Astrocyte (in vitro differentiated cells and primary cell): ENCODE results near the gene TFRC. TPM values are rescaled to one million over a fixed set of nuclear protein-coding genes. Genes with fewer than 3 reads are reported as not detected.

Experiments used
- DNase-seq: peaks from one replicate; pipeline ENCODE4 v3.0.0-alpha.2; 2010; ENCODE audit warnings: low read depth
- FAIRE-seq: peaks from 2 replicates; lab custom pipeline; 2011; peaks lifted over from hg19 to GRCh38; lab: Jason Lieb, UNC
- H2AFZ ChIP-seq: 2 replicates; pipeline ENCODE4 v1.6.0; 2012; ENCODE audit warnings: low read depth, low read length, inconsistent platforms
- H3K27ac ChIP-seq: 2 replicates; pipeline ENCODE4 v1.5.1; 2011; ENCODE audit warnings: low read depth, low read length, inconsistent platforms
- H3K27me3 ChIP-seq: 2 replicates; pipeline ENCODE4 v1.6.0; 2011; ENCODE audit warnings: low read length, inconsistent platforms; ENCODE audit not compliant: insufficient read depth
- H3K36me3 ChIP-seq: 2 replicates; pipeline ENCODE4 v1.5.1; 2011; ENCODE audit warnings: low read length, inconsistent platforms; ENCODE audit not compliant: insufficient read depth
- H3K4me1 ChIP-seq: 2 replicates; pipeline ENCODE4 v1.5.1; 2011; ENCODE audit warnings: low read length, inconsistent platforms; ENCODE audit not compliant: insufficient read depth
- H3K4me2 ChIP-seq: 2 replicates; pipeline ENCODE4 v1.6.0; 2012; ENCODE audit warnings: low read length, inconsistent platforms
- H3K4me3 ChIP-seq: 2 replicates; pipeline ENCODE4 v1.5.1; 2011; ENCODE audit warnings: low read depth, mild to moderate bottlenecking, low read length, inconsistent platforms; ENCODE audit not compliant: insufficient read depth
- H3K79me2 ChIP-seq: 2 replicates; pipeline ENCODE4 v1.6.0; 2012; ENCODE audit warnings: mild to moderate bottlenecking, low read length, inconsistent platforms; ENCODE audit not compliant: insufficient read depth
- H3K9ac ChIP-seq: 2 replicates; pipeline ENCODE4 v1.6.0; 2012; ENCODE audit warnings: mild to moderate bottlenecking, low read length, inconsistent platforms
- H3K9me3 ChIP-seq: 2 replicates; pipeline ENCODE4 v1.5.1; 2012; ENCODE audit warnings: low read depth, mild to moderate bottlenecking, low read length, inconsistent platforms; ENCODE audit not compliant: insufficient read depth
- H4K20me1 ChIP-seq: 2 replicates; pipeline ENCODE4 v1.6.0; 2012; ENCODE audit warnings: low read length, inconsistent platforms; ENCODE audit not compliant: insufficient read depth
- H3K27ac Mint-ChIP-seq: one replicate; pipeline ENCODE4 v1.8.0; 2021; ENCODE audit warnings: mild to moderate bottlenecking, mixed read lengths; ENCODE audit not compliant: unreplicated experiment
- H3K27me3 Mint-ChIP-seq: one replicate; pipeline ENCODE4 v1.8.0; 2021; ENCODE audit warnings: low read depth, mixed read lengths; ENCODE audit not compliant: unreplicated experiment
- H3K36me3 Mint-ChIP-seq: one replicate; pipeline ENCODE4 v1.8.0; 2021; ENCODE audit warnings: low read depth, mixed read lengths; ENCODE audit not compliant: unreplicated experiment
- H3K4me1 Mint-ChIP-seq: one replicate; pipeline ENCODE4 v1.8.0; 2021; ENCODE audit warnings: low read depth, mixed read lengths; ENCODE audit not compliant: unreplicated experiment
- H3K4me3 Mint-ChIP-seq: one replicate; pipeline ENCODE4 v1.8.0; 2021; ENCODE audit warnings: mild to moderate bottlenecking, moderate library complexity, mixed read lengths; ENCODE audit not compliant: unreplicated experiment
- H3K9me3 Mint-ChIP-seq: one replicate; pipeline ENCODE4 v1.8.0; 2021; ENCODE audit warnings: mild to moderate bottlenecking, mixed read lengths; ENCODE audit not compliant: unreplicated experiment
- EZH2 ChIP-seq: IDR thresholded peaks from 2 replicates; pipeline ENCODE4 v1.6.1; 2012; ENCODE audit warnings: mild to moderate bottlenecking, low read length, inconsistent platforms; ENCODE audit not compliant: insufficient read depth
- total RNA-seq: library from RNA; stranded (reverse); gene quantifications from 2 replicates; pipeline ENCODE4 v1.2.1, GENCODE V29; 2021
- TF ChIP-seq, protein P1 (sequence below): IDR thresholded peaks from 2 replicates; pipeline ENCODE4 v1.5.1; 2011; ENCODE audit warnings: low read depth, mild to moderate bottlenecking, inconsistent platforms, low read length, moderate library complexity; ENCODE audit not compliant: insufficient read depth

The TFRC gene
- total RNA-seq, 1 donor from 2014 or later, result 98.4 TPM

DNA sequence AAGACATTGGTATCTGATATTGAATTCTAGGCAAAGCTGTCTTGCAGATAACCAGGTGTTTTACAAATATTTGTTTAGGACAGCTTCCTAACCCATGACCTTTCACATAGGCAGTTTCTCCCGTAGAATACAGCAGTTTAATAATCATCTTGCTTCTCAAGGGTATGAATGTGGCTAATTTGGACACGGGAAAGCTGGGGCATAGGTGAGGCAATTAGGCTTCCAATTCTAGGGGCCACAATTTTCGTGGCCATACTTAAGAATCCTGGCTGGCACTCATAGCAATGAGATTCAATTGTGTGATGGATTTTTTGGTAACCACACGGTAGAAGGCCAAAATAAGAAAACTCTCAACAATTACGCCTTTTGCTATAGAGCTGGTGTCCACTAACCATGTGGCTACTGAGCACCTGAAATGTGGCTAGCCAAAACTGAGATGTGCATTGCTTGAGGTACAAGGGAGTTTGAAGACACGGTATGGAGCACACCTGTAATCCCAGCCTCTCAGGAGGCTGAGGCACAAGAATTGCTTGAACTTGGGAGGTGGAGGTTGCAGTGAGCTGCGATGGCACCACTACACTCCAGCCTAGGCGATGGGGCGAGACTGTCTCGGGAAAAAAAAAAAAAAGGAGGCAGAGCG is 34.4 kb downstream of the TFRC start:
- no peak for FAIRE-seq
- no peaks in the 10 kb centered on the region for H3K4me1 ChIP-seq
- Mint-ChIP-seq H3K9me3 (peaks cover 5% of the 10 kb centered on the region), H3K36me3 (peaks cover 20% of the 10 kb centered on the region), H3K27ac (no peak overlapping the region), H3K4me3 (no peak overlapping the region), H3K27me3 (no peaks in the 10 kb centered on the region), H3K4me1 (no peaks in the 10 kb centered on the region)
- no peak overlapping the region for H3K9ac ChIP-seq
- H4K20me1 ChIP-seq, result no peaks in the 10 kb centered on the region
- H3K27ac ChIP-seq, result no peak overlapping the region
- no peaks in the 10 kb centered on the region for H3K27me3 ChIP-seq
- H2AFZ ChIP-seq, result no peak overlapping the region
- no peaks in the 10 kb centered on the region for H3K79me2 ChIP-seq
- H3K4me2 ChIP-seq, result no peak overlapping the region
- no peaks in the 10 kb centered on the region for H3K9me3 ChIP-seq
- no peak for DNase-seq
- TF ChIP-seq, protein P1, sequence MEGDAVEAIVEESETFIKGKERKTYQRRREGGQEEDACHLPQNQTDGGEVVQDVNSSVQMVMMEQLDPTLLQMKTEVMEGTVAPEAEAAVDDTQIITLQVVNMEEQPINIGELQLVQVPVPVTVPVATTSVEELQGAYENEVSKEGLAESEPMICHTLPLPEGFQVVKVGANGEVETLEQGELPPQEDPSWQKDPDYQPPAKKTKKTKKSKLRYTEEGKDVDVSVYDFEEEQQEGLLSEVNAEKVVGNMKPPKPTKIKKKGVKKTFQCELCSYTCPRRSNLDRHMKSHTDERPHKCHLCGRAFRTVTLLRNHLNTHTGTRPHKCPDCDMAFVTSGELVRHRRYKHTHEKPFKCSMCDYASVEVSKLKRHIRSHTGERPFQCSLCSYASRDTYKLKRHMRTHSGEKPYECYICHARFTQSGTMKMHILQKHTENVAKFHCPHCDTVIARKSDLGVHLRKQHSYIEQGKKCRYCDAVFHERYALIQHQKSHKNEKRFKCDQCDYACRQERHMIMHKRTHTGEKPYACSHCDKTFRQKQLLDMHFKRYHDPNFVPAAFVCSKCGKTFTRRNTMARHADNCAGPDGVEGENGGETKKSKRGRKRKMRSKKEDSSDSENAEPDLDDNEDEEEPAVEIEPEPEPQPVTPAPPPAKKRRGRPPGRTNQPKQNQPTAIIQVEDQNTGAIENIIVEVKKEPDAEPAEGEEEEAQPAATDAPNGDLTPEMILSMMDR, result no peak
- no peak for TF ChIP-seq EZH2
- no peak overlapping the region for H3K4me3 ChIP-seq
- H3K36me3 ChIP-seq, result peaks cover 18% of the 10 kb centered on the region

DNA sequence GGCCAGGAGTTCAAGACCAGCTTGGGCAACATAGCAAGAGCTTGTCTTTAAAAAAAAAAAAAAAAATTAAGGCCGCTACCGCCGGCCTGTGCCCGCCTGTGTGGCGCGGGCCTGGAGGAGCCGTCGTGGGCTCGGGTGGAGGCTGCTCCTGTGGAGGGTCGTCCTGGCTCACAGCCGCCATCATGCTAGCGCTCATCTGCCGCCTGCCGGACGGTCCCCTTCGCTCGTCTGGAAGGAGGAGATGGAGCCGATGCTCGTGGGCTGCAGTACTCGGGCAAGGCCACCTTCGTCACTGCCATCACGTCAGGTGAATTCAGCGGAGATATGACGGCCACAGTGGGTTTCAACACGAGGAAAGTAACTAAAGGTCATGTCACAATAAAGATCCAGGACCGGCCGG is 37.4 kb downstream of the TFRC start:
- Histone ChIP-seq H3K9me3 (no peaks in the 10 kb centered on the region), H4K20me1 (no peaks in the 10 kb centered on the region), H3K27me3 (no peaks in the 10 kb centered on the region), H3K36me3 (peaks cover 10% of the 10 kb centered on the region), H3K9ac (no peak overlapping the region), H2AFZ (no peak overlapping the region), H3K27ac (no peak overlapping the region), H3K4me2 (no peak overlapping the region), H3K4me3 (no peak overlapping the region), H3K79me2 (no peaks in the 10 kb centered on the region), H3K4me1 (no peaks in the 10 kb centered on the region)
- Mint-ChIP-seq H3K9me3 (peaks cover 14% of the 10 kb centered on the region), H3K27me3 (no peaks in the 10 kb centered on the region), H3K27ac (no peak overlapping the region), H3K36me3 (peaks cover 9% of the 10 kb centered on the region), H3K4me1 (no peaks in the 10 kb centered on the region), H3K4me3 (no peak overlapping the region)
- TF ChIP-seq, protein P1, result no peak
- no peak for TF ChIP-seq EZH2
- FAIRE-seq (no peak), DNase-seq (no peak)

DNA sequence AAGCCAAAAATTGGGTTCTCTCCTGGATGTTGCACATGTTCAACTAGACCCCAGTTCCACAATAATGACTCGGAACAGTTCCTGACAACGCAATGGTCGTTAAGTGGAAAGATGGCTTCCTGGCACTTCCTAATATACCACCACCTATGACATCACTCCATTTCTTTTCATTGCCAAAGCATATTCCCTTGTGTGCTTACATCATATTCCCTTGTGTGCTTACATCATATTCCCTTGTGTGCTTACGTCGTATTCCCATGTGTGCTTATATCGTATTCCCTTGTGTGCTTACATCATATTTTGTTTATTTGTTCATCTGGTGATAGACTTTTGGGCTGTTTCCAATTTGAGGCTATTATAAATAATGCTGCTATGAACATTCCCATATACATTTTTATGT is 39.2 kb downstream of the TFRC start:
- no peak overlapping the region for H3K4me3 Mint-ChIP-seq
- TF ChIP-seq, protein P1, result no peak
- no peak for TF ChIP-seq EZH2
- peaks cover 14% of the 10 kb centered on the region for H3K9me3 Mint-ChIP-seq
- H3K27ac Mint-ChIP-seq, result no peak overlapping the region
- no peak overlapping the region for H3K27ac ChIP-seq
- no peak for FAIRE-seq
- no peaks in the 10 kb centered on the region for H3K4me1 ChIP-seq
- no peaks in the 10 kb centered on the region for H3K36me3 ChIP-seq
- no peaks in the 10 kb centered on the region for H4K20me1 ChIP-seq
- no peaks in the 10 kb centered on the region for H3K79me2 ChIP-seq
- no peaks in the 10 kb centered on the region for H3K9me3 ChIP-seq
- no peaks in the 10 kb centered on the region for H3K4me1 Mint-ChIP-seq
- no peak for DNase-seq
- H3K27me3 ChIP-seq, result no peaks in the 10 kb centered on the region
- no peak overlapping the region for H3K4me3 ChIP-seq
- H2AFZ ChIP-seq, result no peak overlapping the region
- H3K9ac ChIP-seq, result no peak overlapping the region
- no peak overlapping the region for H3K4me2 ChIP-seq
- H3K27me3 Mint-ChIP-seq, result no peaks in the 10 kb centered on the region
- peaks cover 2% of the 10 kb centered on the region for H3K36me3 Mint-ChIP-seq
